ENCODE results near the gene TMC7. TPM values are rescaled to one million over a fixed set of nuclear protein-coding genes. Genes with fewer than 3 reads are reported as not detected.

TMC7 gene
- total RNA-seq, 1 experiment from 2014 or later: 0.82 TPM

DNA sequence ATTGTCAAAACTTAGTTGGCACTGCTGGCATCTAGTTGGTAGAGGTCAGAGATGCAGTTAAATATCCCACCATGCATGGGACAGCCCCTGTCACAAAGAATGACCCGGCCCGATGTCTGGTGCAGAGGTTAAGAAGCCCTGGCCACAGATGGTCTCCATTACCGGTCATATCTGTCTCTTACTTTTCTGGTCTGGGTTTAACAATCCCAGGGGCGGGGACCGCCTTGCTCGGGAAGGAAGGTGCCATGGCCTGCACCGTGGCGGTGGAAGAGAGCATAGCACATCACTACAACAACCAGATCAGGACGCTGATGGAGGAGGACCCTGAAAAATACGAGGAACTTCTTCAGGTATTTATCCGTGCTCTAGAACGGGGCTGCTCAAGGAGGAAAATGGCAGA, 91.8 kb downstream of the TMC7 start:
- intact Hi-C loops (cut with micrococcal nuclease; ENCODE audit: unreplicated experiment): loop anchor here (10.0 kb wide), 1 partner anchor 271 kb away; the partner anchor contains the start of gene ARL6IP1
- no peak overlapping the region for H3K4me3 ChIP-seq (ENCODE audit: low read depth, low read length, poor library complexity, severe bottlenecking)
- TF ChIP-seq EZH2 (IDR thresholded peaks at IDR 0.05; ENCODE audit: borderline replicate concordance, low read depth, low read length, poor library complexity, severe bottlenecking) (no peak), CTCF (conservative IDR thresholded peaks at IDR 0.05; ENCODE audit: low read depth, low read length) (no peak)
- no peaks in the 10 kb centered on the region for H3K9me3 ChIP-seq (ENCODE audit: low read depth, low read length, poor library complexity, severe bottlenecking)
- ChIA-PET POLR2A (ENCODE audit: low non-redundant PET) (no interaction called here), CTCF (no interaction called here)
- H3K27me3 ChIP-seq (replicated peaks; ENCODE audit: insufficient read depth, low read depth, low read length, poor library complexity): no peaks in the 10 kb centered on the region
- H3K4me1 ChIP-seq (ENCODE audit: insufficient read depth, low read length, poor library complexity, severe bottlenecking): no peaks in the 10 kb centered on the region
- H3K27ac ChIP-seq (ENCODE audit: low read depth, low read length, poor library complexity, severe bottlenecking): no peak overlapping the region
- H3K36me3 ChIP-seq (ENCODE audit: insufficient read depth, low read length, poor library complexity, severe bottlenecking): peaks cover 12% of the 10 kb centered on the region
- no peak for DNase-seq (ENCODE audit: low spot score)
- no TSS peak for BruUV-seq (replicated peaks)

GRCh38 chr16:19077879-19078278, 94.1 kb downstream of the TMC7 start:
- ChIA-PET POLR2A (ENCODE audit: low non-redundant PET) (no interaction called here), CTCF (no interaction called here)
- TF ChIP-seq EZH2 (IDR thresholded peaks at IDR 0.05; ENCODE audit: borderline replicate concordance, low read depth, low read length, poor library complexity, severe bottlenecking) (no peak), CTCF (conservative IDR thresholded peaks at IDR 0.05; ENCODE audit: low read depth, low read length) (no peak)

GRCh38 chr16:19083670-19084069, 99.9 kb downstream of the TMC7 start:
- no peak for DNase-seq (ENCODE audit: low spot score)
- TF ChIP-seq EZH2 (IDR thresholded peaks at IDR 0.05; ENCODE audit: borderline replicate concordance, low read depth, low read length, poor library complexity, severe bottlenecking): no peak
- TF ChIP-seq CTCF (conservative IDR thresholded peaks at IDR 0.05; ENCODE audit: low read depth, low read length): no peak
- intact Hi-C loops (cut with micrococcal nuclease; ENCODE audit: unreplicated experiment): no loop called here
- H3K9me3 ChIP-seq (ENCODE audit: low read depth, low read length, poor library complexity, severe bottlenecking): peaks cover 3% of the 10 kb centered on the region
- H3K4me1 ChIP-seq (ENCODE audit: insufficient read depth, low read length, poor library complexity, severe bottlenecking): peaks cover 5% of the 10 kb centered on the region
- ChIA-PET CTCF (no interaction called here), POLR2A (ENCODE audit: low non-redundant PET) (no interaction called here)
- no TSS peak for BruUV-seq (replicated peaks)
- peaks cover 6% of the 10 kb centered on the region for H3K36me3 ChIP-seq (ENCODE audit: insufficient read depth, low read length, poor library complexity, severe bottlenecking)
- H3K4me3 ChIP-seq (ENCODE audit: low read depth, low read length, poor library complexity, severe bottlenecking): no peak overlapping the region
- no peaks in the 10 kb centered on the region for H3K27me3 ChIP-seq (replicated peaks; ENCODE audit: insufficient read depth, low read depth, low read length, poor library complexity)
- H3K27ac ChIP-seq (ENCODE audit: low read depth, low read length, poor library complexity, severe bottlenecking): no peak overlapping the region

More at GRCh38 chr16:19077879-19078278, 94.1 kb downstream of the TMC7 start:
- H3K9me3 ChIP-seq (ENCODE audit: low read depth, low read length, poor library complexity, severe bottlenecking): peaks cover 3% of the 10 kb centered on the region
- no peak overlapping the region for H3K27ac ChIP-seq (ENCODE audit: low read depth, low read length, poor library complexity, severe bottlenecking)
- intact Hi-C loops (cut with micrococcal nuclease; ENCODE audit: unreplicated experiment): loop anchor here (10.0 kb wide), 1 partner anchor 273 kb away; the partner anchor contains the start of gene ARL6IP1
- no peaks in the 10 kb centered on the region for H3K4me1 ChIP-seq (ENCODE audit: insufficient read depth, low read length, poor library complexity, severe bottlenecking)
- no TSS peak for BruUV-seq (replicated peaks)
- no peaks in the 10 kb centered on the region for H3K27me3 ChIP-seq (replicated peaks; ENCODE audit: insufficient read depth, low read depth, low read length, poor library complexity)
- no peak overlapping the region for H3K4me3 ChIP-seq (ENCODE audit: low read depth, low read length, poor library complexity, severe bottlenecking)
- H3K36me3 ChIP-seq (ENCODE audit: insufficient read depth, low read length, poor library complexity, severe bottlenecking): peaks cover 12% of the 10 kb centered on the region
- no peak for DNase-seq (ENCODE audit: low spot score)

All from A673 (cell line).